Measurements from ENCODE around the gene RUNDC3A. TPM values are rescaled to one million over a fixed set of nuclear protein-coding genes. Genes with fewer than 3 reads are reported as not detected.
"Not testable (repeated sequence)": the region's sequence is repeated elsewhere in the genome, so short reads cannot be mapped to it uniquely, and the experiment has no call there.

RUNDC3A gene
- total RNA-seq, 4 donors from 2014 or later, result 0.84 TPM; not detected in 3

GRCh38 chr17:44324571-44325275 is 16.3 kb downstream of the RUNDC3A start, which contains the start of gene SLC25A39:
Gene SLC25A39, minus strand, starts transcription at chr17:44324823. Its CDS starts 1,261 bp downstream, at chr17:44323562.
- TF ChIP-seq, protein P1, sequence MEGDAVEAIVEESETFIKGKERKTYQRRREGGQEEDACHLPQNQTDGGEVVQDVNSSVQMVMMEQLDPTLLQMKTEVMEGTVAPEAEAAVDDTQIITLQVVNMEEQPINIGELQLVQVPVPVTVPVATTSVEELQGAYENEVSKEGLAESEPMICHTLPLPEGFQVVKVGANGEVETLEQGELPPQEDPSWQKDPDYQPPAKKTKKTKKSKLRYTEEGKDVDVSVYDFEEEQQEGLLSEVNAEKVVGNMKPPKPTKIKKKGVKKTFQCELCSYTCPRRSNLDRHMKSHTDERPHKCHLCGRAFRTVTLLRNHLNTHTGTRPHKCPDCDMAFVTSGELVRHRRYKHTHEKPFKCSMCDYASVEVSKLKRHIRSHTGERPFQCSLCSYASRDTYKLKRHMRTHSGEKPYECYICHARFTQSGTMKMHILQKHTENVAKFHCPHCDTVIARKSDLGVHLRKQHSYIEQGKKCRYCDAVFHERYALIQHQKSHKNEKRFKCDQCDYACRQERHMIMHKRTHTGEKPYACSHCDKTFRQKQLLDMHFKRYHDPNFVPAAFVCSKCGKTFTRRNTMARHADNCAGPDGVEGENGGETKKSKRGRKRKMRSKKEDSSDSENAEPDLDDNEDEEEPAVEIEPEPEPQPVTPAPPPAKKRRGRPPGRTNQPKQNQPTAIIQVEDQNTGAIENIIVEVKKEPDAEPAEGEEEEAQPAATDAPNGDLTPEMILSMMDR (IDR thresholded peaks at IDR 0.05), result no peak
- ATAC-seq (ENCODE audit: low FRiP score) (peak; percentile 95), DNase-seq (ENCODE audit: low spot score) (peak; percentile 71)

DNA sequence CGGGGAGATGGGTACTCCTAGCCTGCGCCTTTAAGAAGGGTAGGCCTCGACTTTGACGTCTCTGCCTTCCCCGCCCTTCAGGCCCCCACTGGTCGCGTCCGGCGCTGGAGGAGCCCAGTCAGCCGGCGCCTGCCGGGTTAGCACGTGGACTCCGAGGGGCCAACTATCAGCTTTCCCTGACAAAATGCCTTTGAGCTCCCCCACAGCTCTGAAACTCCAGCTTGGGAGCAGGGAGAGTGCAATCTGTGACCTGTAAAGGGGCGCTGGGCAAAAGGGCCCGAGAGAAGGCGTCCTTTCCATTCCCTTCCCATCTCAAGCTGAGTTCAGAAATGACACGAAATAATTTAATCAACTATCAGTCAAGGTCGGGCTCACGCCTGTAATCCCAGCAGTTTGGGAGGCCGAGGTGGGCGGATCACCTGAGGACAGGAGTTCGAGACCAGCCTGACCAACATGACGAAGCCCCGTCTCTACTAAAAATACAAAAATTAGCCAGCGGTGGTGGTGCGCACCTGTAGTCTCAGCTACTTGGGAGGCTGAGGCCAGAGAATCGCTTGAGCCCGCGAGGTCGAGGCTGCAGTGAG is 18.6 kb downstream of the RUNDC3A start:
- peak; percentile 90 for ATAC-seq (ENCODE audit: low FRiP score)
- DNase-seq (ENCODE audit: low spot score), result peak; percentile 91

GRCh38 chr17:44327715-44328449 is 19.5 kb downstream of the RUNDC3A start:
- TF ChIP-seq, protein P1 (IDR thresholded peaks at IDR 0.05), result no peak
- ATAC-seq (ENCODE audit: low FRiP score), result no peak
- no peak for DNase-seq (ENCODE audit: low spot score)

More for the DNA sequence above, 18.6 kb downstream of the RUNDC3A start:
- TF ChIP-seq, protein P1 (IDR thresholded peaks at IDR 0.05), result no peak

DNA sequence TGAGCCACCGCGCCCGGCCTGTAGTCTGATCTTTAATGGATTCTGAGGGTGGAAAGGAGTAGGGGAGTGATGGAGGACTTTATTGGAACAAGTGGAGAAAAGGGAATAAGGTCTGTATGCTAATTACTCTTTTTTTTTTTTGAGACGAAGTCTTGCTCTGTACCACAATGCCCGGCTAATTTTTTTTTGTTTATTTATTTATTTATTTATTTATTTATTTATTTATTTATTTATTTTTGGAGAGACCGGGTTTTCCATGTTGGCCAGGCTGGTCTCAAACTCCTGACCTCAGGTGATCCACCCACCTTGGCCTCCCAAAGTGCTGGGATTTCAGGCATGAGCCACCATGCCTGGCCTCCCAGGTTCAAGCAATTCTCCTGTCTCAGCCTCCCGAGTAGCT is 21.1 kb downstream of the RUNDC3A start:
- ATAC-seq (ENCODE audit: low FRiP score); DNase-seq (ENCODE audit: low spot score): not testable (repeated sequence)

DNA sequence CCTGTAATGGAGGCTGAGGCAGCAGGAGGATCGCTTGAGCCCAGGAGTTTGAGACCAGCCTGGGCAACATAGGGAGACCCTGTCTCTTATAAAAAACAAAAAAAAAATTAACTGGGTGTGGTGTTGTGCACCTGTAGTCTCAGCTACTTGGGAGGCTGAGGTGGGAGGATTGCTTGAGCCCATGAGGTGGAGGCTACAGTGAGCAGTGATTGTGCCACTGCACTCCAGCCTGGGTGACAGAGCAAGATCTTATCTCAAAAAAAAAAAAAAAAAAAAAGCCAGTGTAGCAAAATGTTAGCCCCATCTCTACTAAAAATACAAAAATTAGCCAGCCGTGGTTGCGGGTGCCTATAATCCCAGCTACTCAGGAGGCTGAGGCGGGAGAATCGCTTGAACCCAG is 21.9 kb downstream of the RUNDC3A start:
- DNase-seq (ENCODE audit: low spot score); ATAC-seq (ENCODE audit: low FRiP score): not testable (repeated sequence)

DNA sequence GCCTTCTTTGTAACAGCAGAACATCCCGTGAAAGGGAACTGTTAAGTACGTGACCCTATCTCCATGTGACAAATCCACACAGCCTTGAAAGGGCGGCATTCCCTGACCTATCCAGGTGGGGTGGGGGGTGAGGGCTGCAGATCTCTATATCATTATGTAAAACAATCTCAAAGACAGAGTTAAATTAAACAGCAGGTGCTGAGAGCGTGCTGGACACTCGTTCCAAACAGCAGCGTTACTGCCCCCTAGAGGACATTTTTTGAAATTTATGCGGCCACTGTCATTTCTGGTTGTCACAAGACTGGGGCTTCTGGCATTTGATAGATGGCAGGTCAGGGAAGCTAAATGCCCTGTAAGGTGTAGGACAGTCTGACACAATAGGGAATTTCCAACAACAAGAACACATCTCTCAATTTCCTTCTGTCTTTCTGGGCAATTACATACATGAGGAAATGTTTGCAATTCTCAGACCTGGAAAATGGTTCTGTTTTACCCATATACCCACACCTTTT is 22.9 kb downstream of the RUNDC3A start:
- TF ChIP-seq, protein P1 (IDR thresholded peaks at IDR 0.05), result peak in 1 of 3 donors; percentile 42
- ATAC-seq (ENCODE audit: low FRiP score) (peak; percentile 41), DNase-seq (ENCODE audit: low spot score) (peak; percentile 62)

GRCh38 chr17:44333371-44333770 is 25.0 kb downstream of the RUNDC3A start:
- TF ChIP-seq, protein P1 (IDR thresholded peaks at IDR 0.05), result no peak
- ATAC-seq (ENCODE audit: low FRiP score), result no peak
- no peak for DNase-seq (ENCODE audit: low spot score)
